COLO668 (cell line): ENCODE measurements around the gene ATP2A1.

Experiments used
- DNase-seq: peaks from one replicate; lab custom pipeline; 2025; ENCODE audit not compliant: unreplicated experiment; lab: John Stamatoyannopoulos, UW

Gene ATP2A1

DNA sequence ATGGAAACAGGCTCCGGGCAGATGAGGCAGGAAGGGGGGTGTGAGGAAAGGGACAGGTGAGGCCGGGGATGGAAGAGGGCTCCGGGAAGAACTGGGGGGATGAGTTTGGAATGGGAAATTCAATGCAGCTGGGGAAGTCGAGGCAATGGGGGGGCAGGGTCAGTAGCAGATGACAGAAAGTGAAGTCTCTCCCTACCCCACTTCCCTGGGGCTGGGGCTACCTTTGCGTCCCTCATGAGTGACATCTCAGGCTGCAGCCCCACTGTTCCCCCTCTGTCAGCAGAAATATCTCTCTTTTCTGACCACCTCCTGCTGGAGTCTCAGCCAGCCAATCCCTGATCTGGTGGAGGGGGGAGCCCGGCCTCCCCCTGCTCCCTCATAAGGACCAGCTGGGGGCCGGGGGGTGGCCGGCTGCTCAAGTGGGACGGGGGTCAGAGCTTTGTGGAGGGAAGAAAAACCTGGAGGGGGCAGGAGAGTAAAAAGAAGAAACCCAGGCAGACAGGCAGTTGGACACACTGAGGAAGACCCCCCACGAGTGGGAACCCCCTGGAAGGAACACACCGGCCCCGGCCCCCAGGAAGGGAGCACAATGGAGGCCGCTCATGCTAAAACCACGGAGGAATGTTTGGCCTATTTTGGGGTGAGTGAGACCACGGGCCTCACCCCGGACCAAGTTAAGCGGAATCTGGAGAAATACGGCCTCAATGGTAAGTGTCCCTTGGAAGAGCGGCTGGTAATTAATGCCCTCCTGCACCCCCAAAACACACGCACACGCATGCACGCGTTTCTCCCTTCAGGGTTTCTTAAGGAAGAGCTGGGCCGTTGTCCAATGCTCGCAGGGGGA, at the start of gene ATP2A1:
Gene ATP2A1, plus strand, starts transcription at position 406 of the 844 bp plus-strand sequence. Its CDS starts 184 bp downstream, at position 590.
- DNase-seq, result no peak

DNA sequence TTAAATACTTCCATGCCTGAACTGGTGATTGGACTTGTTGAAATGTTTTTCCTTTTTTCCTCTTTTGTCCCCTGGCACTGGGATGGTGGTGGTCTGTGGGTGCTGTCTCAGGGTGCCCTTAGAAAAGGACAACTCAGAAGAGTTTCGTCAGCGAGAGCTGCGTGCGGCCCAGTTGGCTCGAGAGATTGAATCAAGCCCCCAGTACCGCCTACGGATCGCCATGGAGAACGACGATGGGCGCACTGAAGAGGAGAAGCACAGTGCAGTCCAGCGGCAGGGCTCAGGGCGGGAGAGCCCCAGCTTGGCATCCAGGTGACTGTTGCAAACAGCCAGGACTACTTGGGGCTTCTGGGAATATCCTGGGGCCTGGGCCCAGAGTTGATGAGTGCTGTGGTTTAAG, 48.5 kb upstream of the ATP2A1 start:
- DNase-seq, result no peak

DNA sequence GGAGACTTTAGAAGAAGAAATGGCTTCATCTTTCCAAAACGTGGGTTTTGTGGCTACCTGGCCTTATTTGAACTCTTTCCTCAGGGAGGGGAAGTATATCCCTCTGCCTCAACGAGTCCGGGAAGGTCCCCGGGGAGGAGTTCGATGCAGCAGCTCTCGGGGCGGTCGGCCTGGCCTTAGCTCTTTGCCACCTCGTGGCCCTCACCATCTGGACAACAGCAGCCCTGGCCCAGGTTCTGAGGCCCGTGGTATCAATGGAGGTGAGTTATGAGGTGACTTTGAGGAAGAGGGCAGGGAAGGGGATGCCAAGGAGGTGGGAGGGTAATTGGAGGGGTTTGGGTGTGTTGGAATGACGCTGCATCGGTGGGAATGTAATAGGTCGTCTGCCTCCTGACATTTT, 47.8 kb upstream of the ATP2A1 start:
- DNase-seq, result no peak

DNA sequence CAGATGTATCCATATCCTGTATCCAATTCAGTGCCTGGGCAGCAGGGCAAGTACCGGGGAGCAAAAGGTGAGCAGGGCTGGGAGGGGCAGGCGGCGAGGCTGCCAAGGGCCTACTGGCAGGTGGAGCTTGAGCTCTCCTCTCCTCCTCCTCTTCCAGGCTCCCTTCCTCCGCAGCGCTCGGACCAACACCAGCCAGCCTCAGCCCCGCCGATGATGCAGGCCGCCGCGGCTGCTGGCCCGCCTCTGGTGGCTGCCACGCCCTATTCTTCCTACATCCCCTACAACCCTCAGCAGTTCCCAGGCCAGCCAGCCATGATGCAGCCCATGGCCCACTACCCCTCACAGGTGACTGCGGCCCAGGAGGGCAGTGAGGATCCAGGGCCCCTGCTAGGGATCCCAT, 43.9 kb upstream of the ATP2A1 start:
- DNase-seq, result no peak

DNA sequence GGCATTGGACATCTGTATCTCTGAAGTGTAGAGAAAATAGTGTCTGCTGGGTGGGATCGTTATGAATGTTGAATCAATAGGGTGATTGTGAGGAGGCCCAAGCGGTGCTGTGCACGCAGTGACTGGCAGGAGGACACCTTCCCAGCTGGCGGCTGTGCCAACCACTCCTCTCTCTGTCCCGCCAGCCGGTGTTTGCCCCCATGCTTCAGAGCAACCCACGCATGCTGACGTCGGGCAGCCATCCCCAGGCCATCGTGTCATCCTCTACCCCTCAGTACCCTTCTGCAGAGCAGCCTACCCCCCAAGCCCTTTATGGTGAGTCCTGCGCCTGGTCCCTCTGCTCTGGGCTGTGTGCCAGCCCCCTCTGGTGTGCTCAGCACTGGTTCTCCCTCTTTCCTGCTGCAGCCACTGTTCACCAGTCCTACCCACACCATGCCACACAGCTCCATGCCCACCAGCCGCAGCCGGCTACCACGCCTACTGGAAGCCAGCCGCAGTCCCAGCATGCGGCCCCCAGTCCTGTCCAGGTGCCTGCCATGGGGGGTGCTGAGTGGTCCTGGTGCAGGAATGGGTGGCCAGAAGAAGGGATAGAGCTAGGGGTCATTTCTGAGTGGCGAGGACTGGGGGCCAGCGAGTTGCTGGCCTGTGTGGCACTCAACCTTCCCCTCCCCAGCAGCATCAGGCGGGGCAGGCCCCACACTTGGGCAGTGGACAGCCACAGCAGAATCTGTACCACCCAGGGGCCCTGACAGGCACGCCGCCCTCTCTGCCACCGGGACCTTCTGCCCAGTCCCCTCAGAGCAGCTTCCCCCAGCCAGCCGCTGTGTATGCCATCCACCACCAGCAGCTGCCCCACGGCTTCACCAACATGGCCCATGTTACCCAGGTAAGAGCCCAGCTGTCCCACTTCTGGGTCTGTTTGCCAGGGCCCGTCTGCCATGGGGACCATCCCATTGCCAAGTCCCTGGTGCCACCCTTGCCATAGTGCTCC, 43.1 kb upstream of the ATP2A1 start:
- DNase-seq, result no peak

DNA sequence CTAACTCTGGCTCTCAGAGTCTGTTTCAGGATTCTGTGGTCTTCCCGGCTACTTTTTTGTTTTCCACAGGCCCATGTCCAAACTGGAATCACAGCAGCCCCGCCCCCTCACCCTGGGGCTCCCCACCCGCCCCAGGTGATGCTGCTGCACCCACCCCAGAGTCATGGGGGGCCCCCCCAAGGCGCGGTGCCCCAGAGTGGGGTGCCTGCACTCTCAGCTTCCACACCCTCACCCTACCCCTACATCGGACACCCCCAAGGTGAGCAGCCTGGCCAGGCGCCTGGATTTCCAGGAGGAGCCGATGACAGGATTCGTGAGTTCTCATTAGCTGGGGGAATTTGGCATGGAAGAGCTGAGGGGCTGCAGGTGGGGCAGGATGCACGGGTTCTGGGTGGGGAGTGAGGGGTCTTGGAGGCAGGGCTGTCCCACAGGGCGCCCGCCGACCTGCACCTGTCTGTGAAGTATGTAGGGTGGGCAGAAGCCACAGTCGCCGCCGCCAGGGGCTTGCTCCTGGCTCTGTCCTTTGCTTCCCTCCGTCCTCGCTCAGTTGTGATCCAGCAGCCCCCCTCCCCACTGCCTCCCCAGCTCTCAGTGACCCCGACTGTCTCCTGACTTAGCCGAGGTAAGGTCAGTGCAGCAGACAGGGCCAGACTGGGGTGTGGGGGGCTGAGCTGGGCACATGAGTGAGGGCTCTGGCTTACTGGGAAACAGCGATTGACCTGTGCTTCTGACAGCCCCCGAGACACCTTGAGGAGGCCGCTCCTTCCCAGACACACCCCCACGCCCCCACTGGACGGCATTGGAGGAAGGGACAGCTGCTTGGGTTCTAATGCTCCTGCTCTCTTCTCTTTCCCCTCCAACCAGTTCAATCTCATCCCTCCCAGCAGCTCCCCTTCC, 42.2 kb upstream of the ATP2A1 start:
- DNase-seq, result no peak

DNA sequence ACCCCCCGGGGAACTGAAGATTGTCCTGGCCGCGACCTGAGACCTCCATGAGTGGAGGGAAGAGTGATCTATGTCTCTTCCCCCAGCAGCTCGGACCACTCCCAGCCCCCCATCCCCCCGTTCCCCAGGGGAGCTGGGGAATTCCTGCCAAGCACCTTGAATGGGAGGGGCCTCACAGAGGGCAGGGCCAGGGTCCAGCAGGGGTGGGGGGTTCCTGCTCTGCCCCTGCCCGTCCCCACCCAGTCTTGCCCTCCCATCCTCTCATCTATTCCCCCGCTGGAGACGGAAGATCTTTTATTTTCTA, 41.6 kb upstream of the ATP2A1 start:
- no peak for DNase-seq

DNA sequence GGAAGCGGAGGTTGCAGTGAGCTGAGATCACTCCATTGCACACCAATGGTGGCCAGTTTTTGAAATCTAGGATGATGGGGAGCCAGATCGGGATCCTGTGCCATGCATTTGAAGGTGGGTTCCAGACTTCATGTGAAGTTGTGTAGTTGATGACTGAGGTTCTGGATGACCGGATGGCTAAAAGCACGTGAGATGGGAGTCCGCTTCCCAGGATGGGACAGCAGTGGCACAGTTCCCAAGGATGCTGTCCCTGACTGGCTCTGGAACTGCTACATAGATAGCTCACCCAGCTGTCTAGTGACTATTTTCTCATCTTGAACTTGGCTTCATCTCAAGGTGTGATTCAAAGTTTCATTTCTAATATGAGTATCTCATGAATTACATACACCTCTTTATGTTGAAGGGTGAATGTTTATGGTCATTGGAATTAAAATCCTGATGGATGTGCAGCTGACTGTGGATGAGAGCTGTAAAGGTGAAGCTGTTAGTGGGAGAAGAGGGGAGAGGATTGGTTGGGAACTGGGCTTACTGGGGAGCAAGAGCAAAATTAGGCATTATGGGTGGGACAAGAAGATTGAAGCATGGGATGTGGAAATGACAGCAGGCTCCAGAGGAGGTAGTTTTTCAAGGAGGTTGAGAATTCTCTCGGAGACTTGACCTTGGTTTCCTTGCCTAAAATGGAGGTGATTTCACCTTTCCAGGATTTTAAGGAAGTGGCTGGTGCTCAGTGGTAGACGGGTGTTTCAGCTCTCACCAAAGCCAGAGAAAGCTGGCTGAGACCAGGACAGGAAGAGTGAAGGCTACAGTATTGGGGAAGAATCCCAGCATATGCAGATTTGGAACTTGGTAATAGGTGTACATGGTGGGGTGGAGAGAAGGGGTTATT, 40.4 kb upstream of the ATP2A1 start:
- DNase-seq, result no peak

DNA sequence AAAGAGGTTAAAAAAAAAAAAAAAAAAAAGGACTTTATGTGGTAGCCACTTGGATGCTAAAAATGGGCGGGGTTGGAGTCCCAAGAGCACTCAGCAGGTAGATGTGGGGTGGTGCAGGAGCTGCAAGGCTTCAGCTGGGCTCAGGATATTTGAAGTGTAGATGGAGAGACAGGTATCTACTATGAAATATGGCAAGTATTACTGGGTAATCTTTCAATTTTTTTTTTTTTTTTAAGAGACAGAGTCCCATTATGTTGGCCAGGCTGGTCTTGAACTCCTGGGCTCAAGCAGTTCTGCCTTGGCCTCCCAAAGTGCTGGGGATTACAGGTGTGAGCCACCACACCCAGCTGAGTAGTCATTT, 39.8 kb upstream of the ATP2A1 start:
- no peak for DNase-seq

DNA sequence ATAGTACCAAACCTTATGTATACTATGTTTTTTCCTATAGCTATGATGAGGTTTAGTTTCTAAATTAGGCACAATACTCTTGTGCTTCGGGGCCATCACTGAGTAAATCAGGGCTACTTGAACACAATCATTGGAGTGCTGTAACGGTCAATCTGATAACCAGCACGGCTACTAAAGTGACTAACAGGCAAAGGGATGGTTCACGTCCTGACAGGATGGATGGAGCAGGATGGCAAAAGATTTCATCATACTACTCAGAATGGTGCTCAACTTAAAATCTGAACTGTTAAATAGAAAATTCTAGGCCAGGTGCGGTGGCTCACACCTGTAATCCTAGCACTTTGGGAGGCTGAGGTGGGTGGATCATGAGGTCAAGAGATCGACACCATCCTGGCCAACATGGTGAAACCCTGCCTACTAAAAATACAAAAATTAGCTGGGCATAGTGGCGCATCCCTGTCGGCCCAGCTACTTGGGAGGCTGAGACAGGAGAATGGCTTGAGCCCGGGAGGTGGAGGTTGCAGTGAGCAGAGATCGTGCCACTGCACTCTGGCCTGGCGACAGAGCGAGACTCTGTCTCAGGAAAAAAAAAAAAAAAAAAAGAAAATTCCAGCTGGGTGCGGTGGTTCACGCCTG, 39.2 kb upstream of the ATP2A1 start:
- DNase-seq, result no peak

DNA sequence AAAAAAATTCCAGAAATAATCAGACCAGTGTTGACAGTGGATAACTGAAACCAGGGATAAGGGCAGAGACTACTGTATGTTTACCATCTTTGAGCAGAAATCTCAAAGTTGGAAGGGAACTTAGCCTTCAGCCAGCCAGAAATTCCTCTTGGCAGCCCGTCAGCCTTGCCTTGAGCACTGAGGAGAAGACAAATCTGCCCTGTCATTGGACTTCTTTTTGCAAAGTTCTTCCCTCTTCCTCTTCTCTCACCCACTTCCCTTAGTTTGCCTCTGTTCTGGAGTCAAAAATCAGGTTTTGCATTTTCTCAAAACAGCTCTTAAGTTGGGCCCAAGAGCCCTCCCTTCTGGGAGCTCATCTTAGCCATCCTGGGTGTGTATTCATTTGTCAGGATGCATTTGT, 38.4 kb upstream of the ATP2A1 start:
- no peak for DNase-seq

DNA sequence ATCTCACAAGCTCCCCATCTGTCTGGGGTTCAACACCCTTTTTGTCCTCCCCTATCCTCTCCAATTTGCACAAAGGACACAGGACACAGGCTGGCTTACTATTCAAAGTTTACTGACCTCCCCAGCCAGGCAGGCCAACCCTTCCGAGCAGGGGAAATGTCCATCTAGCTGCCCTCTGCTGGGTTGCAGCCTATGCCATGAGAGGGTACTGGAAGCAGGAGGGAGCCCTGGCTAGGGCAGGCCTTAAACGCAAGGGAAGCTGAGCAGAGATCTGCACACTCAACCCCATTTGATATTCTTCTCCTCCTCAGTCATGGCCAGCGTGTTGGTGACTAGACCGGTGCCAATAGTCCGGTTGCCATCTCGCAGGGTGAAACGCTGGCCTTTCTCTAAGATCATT, 35.6 kb upstream of the ATP2A1 start:
- no peak for DNase-seq

DNA sequence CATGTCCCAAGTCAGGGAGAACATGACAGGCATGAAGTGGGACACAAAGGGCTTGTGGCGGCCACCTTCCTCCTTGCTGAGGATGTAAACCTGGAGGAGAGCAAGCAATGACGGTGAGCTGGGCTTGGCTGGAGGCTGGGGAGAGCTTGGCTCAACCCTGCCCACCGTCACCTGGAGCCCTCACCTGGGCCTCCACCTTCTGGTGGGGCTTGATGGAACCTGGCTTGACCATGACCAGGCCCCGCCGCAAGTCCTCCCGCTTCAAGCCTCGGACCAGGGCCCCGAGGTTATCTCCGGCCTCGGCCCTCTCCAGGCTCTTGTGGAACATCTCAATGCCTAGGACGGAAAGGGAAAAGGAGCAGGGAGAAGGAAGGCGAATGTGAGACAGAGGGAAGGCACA, 34.5 kb upstream of the ATP2A1 start:
- DNase-seq, result no peak

DNA sequence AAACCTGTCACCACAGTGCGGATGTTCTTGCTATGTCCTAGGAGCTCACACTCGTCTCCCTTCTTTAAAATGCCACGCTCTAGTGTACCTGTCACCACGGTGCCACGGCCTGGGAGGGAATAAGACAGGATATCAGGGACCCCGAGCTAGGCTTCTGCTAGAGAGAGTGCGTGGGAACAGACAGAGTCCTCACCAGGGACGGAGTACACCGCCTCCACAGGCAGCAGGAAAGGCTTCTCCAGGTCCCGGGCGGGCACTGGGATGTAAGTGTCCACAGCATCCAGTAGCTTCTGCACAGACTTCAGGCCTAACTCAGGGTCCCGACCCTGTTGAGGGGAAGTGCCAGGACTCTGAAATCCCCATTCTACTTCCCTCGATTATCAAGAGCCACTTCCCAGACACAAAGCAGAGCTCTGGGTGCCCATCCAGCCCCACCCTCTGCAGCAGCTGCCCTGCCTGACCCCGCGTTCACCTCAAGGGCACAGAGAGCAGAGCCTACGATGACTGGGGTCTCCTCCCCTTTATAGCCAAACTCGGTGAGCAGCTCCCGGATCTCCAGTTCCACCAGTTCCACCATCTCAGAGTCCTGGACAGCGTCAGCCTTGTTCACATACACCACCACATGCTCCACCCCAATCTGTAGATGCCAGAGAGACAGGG, 33.9 kb upstream of the ATP2A1 start:
- no peak for DNase-seq

DNA sequence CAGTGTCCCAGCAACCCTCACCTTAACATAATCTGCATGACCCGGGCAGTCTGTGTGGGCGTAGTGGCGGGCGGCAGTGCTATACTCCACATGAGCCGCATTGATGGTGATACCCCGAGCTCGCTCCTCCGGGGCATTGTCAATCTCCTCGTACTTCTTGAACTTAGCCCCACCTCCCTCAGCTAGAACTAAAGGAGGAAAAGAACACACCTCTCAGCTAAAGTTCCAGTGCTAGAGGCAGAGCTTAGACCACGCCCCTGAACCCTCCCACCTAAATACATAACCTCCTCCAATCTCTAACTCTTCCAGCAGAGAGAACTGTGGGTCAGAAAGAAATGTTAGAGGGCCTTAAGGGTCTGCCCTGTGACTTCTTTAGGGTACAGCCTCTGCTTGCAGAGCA, 33.0 kb upstream of the ATP2A1 start:
- DNase-seq, result peak; percentile 11

DNA sequence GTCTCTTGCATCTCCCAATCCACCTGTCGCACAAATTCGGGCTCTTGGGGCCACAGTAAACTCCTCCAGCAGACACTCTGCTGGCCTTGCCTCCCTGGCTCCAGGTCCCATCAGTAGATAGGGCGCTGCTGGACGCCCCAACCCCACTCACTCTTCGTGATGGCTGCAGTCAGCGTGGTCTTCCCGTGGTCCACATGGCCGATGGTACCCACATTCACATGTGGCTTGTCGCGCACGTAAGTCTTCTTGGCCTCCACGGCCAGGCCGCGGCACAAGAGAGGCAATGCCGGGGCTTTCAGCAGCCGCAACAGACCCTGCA, 32.6 kb upstream of the ATP2A1 start:
- DNase-seq, result no peak

DNA sequence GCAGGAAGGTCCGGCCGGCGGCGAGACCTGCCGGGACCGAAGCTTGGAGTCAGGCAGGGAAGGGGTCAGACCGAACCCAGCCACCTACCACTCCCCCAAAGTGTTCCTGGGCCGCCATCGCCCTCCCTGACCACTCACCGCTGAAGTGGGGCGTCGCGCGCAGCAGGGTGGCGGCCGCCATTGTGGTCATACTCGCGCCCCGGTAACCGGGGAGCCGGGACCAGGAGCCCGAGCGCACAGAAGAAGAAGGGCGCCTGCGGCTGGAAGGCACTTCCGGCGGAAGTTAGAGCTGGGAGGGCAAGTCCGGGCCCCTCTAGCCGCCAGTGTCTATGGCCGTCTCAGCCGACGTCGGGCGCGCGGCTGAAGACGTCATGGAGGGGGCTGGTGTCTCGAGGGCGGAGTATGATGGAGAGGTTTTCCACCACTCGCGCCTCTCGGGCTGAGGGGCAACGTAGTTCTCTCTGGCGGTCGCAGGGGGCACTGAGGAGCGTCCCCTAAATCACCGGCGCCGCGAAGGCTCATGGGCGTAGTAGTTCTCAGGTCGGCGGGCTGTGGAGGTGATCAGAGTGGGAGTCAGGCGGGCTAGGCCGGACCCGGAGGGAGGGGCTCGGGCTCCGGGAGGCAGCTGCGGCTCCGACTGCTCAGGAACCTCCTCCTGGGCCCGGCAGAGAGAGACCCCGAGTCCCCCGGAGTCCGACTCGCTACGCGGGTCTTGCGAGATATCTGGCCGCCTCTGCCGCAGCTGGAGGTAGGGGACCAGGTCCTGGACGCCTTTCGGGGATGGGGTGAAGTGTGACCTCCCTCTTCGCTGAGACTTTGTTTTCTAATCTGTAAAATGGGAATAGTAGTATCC, 32.0 kb upstream of the ATP2A1 start, which contains the start of gene TUFM:
Gene TUFM, minus strand, starts transcription at position 269 of the 853 bp plus-strand sequence. Its CDS starts 79 bp downstream, at position 190.
- peak; percentile 98 for DNase-seq

DNA sequence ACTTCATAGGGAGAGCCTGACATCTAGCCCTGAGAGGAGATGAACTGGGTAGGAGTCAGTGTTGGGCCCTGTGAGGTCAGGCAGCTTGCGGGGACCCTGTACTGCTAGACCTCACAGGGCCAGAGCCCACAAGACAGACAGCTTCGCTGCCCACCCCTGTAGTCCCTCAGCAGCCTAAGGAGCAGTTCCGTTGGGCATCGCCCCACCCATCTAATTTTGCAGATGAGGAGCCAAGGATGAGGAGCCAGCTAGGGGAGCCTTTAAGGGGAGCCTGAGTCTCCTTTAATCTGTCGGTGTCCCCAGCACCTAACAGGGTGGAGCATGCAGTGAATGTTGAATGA, 31.4 kb upstream of the ATP2A1 start:
- DNase-seq, result peak; percentile 28
